Measurements from ENCODE around the gene PDE3A.
A peak's percentile ranks its signal among the peaks of the same experiment; 100 is the strongest.
"Not testable (repeated sequence)": the region's sequence is repeated elsewhere in the genome, so short reads cannot be mapped to it uniquely, and the experiment has no call there.

PDE3A gene

DNA sequence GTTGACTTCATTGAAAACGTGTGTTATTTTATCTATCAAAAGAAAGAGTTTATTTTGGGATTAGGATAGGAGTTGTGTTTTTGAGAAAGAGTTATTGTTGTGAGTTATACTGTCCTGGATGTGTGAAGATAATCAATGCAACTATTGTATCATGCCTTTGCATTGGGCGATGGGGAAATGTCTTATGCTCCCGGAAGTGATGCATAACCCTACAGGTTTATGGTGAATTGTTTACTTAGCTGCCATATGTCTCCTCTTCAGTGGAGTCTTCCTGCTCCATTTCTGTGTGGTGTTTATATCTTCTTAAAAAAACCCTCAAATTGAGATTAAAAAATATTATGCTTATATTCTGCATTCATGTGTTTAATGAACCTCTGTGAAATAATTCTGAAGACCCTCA is 6.5 kb downstream of the PDE3A start:
- DNase-seq (ENCODE audit: low read depth): no peak

GRCh38 chr12:20375560-20375959 is 7.2 kb downstream of the PDE3A start:
- DNase-seq (ENCODE audit: low read depth): no peak

DNA sequence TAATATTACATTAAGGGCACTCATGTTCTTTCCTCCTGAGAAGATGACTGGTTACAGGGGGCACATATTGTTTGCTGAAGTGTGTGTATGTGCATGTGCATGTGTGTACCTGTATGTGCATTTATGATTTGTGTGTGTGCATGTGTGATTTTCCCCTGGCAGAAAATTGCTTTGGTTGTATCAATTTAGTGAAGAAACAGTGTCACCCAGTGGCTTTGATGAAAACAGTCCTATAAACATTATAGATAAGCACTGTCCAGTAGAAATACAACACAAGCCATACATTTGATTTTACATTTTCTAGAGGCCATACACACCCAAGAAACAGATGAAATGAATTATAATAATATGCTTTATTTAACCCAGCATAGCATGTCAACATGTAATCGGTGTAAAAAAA is 8.6 kb downstream of the PDE3A start:
- DNase-seq (ENCODE audit: low read depth): peak; percentile 22

DNA sequence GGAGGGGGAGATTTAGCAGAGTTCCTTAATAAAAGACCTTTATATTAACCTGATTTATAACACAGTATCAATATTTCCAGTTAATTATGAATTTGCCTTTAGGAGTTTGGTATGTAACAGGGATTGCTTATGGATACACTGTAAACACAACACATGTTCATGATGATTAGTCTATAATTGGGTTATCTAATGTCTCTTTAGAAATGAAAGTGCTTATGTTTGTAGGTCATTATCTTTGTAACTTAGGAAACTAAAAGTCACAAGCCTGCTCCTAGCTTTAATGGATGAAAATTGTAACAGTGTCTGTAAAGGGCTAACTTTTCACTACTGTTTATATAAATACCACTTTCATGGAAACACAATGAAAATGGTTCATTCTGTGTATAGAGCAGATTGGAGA is 9.4 kb downstream of the PDE3A start:
- DNase-seq (ENCODE audit: low read depth): no peak

DNA sequence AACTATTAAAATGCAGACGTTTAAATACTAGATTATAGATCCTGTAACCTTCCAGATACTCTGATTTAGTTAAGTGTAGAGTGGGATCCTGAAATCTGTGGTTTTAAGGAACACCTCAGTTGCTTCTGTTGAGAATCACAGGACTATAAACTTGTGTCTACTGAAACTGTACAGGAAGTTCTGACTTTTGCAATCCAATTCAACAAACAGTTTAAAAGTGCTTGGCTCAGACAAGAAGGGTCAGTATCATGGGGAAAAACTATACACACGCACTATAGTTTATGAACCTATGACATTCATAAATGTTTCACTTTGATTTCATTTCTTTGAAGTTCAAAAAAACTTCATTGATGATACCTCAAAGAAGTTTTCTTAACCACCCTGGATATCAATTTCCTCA is 13.8 kb downstream of the PDE3A start:
- DNase-seq (ENCODE audit: low read depth): no peak

DNA sequence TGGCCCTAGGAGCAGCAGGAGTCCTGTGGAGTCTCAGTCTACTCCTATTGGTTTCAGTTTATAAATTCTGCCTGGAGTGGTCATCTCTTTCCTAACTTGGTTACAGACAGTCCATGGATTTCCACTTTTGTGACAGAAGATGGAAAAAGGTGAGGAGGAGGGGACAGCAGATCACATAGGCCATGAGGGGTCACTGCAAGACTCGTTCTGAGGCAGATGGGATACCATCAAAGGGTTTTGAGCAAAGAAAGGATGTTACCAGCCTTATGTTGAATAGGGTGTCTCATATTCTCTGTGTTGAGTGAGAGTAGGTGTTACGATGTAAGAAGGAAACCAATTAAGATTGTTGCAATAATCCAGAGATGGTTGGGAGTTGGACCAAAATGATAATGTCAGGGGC is 15.3 kb downstream of the PDE3A start:
- no peak for DNase-seq (ENCODE audit: low read depth)

- DNase-seq (ENCODE audit: low read depth): not testable (repeated sequence)
Observed at GRCh38 chr12:20384836-20385235, 16.5 kb downstream of the PDE3A start.

DNA sequence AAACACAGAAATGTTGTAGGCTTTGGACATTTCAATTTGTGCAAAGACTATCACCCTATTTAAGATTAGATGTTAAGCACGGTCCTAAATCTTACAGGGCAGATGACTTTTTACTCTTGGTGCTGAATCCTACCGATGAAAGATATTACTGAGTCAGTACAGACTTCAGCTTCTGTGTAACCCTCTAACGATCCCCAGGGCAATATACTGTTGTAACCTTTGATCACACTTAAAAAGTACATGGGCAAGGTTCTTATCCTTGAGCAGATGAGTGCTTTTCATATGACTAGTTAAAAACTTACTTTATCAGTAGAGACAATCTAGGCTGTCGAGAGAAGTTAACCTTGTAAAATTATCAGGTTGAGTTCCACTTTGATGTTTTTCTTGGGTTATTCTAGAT is 22.5 kb downstream of the PDE3A start:
- DNase-seq (ENCODE audit: low read depth): no peak

GRCh38 chr12:20392339-20392738 is 24.0 kb downstream of the PDE3A start:
- DNase-seq (ENCODE audit: low read depth): no peak

GRCh38 chr12:20393707-20394106 is 25.4 kb downstream of the PDE3A start:
- no peak for DNase-seq (ENCODE audit: low read depth)

- DNase-seq (ENCODE audit: low read depth): no peak
Observed at GRCh38 chr12:20395791-20396550, 27.6 kb downstream of the PDE3A start.

GRCh38 chr12:20398686-20399085 is 30.3 kb downstream of the PDE3A start:
- no peak for DNase-seq (ENCODE audit: low read depth)

DNA sequence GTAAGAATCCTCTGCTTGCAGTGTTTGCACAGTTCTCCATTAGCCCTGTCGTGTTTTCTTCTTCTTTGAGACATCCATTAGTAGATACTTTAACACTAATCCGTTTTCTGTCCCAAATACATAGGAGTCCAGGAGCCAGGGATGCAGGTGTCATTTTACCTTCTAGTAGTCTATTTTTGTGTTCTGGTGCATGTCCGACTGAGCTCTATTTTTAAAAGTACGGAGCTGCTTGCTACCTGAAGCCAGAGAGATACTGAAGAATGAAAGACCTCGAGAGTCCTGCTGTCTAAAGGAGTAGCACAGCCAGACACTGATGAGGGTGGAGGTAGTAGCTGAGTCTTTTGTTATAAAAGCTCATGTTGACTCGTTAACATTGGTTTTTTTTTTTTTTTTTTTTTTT is 31.7 kb downstream of the PDE3A start:
- no peak for DNase-seq (ENCODE audit: low read depth)

- DNase-seq (ENCODE audit: low read depth): no peak
Observed at GRCh38 chr12:20403230-20403629, 34.9 kb downstream of the PDE3A start.

GRCh38 chr12:20404576-20405346 is 36.4 kb downstream of the PDE3A start:
- no peak for DNase-seq (ENCODE audit: low read depth)

GRCh38 chr12:20409607-20410377 is 41.5 kb downstream of the PDE3A start:
- DNase-seq (ENCODE audit: low read depth): no peak

- no peak for DNase-seq (ENCODE audit: low read depth)
Observed at GRCh38 chr12:20410734-20411133, 42.4 kb downstream of the PDE3A start.

- no peak for DNase-seq (ENCODE audit: low read depth)
Observed at GRCh38 chr12:20411345-20411744, 43.0 kb downstream of the PDE3A start.

GRCh38 chr12:20415028-20415427 is 46.7 kb downstream of the PDE3A start:
- DNase-seq (ENCODE audit: low read depth): no peak

DNA sequence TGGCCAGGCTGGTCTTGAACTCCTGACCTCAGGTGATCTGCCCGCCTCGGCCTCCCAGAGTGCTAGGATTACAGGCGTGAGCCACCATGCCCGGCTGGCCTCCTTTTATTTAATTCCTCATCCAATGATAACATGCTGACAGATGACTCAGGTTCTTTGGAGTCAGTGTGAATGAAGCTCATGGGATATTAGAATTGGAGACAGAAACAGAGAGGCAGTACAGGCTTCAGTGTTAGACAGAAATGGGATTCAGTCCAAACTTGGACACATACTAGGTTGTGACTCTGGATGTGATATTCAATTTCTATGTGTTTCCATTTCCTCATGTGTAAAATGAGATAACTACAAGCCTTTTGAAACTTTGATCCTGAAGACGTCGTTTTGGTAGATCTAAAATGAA is 47.3 kb downstream of the PDE3A start:
- no peak for DNase-seq (ENCODE audit: low read depth)

- DNase-seq (ENCODE audit: low read depth): no peak
Observed at GRCh38 chr12:20420557-20420956, 52.2 kb downstream of the PDE3A start.

DNA sequence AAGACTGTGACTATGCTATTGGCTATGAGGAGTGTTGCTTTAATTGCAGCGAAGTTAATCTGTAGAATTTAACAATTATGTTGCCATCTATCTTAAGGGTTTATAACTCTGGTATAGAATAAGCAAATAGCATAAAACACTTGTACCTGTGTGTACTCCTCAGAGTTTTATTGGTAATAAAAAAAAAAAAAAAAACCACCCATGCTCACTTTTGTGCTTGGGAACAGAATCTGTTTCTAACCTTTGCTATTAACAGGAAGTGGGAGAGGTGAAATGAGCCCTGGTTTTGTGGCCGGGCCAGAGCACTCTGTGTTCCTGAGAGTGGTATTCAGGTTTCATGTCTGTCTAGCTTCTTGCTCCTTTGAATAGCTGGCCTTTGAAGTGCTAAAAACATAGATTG is 53.1 kb downstream of the PDE3A start:
- DNase-seq (ENCODE audit: low read depth): no peak

GRCh38 chr12:20423557-20423956 is 55.2 kb downstream of the PDE3A start:
- no peak for DNase-seq (ENCODE audit: low read depth)
